Endothelial cell of umbilical vein (primary cell): ENCODE results near the gene FRMPD1. TPM values are rescaled to one million over a fixed set of nuclear protein-coding genes. Genes with fewer than 3 reads are reported as not detected.

Experiments used
- BruUV-seq: library from RNA; stranded (reverse); fragments of 400-500 nt; replicated peaks from 2 replicates; lab custom pipeline; 2021; lab: Mats Ljungman, UMichigan
- CTCF ChIA-PET: fragments of 300-600, 350-600 bp; sonication (Branson Sonifier 250); formaldehyde crosslinking; loops from one replicate; lab custom pipeline; 2021; ENCODE audit warnings: antibody characterized with exemption, inconsistent platforms; lab: Charles Lee
- POLR2A ChIA-PET: fragments of 300-600, 350-600 bp; sonication (Branson Sonifier 250); formaldehyde crosslinking; loops from one replicate; lab custom pipeline; 2021; ENCODE audit warnings: antibody characterized with exemption, inconsistent platforms; lab: Charles Lee
- DNase-seq: peaks from one replicate; pipeline ENCODE4 v3.0.0-alpha.2; 2011; ENCODE audit warnings: low read depth, low spot score
- FAIRE-seq: peaks from 2 replicates; lab custom pipeline; 2011; peaks lifted over from hg19 to GRCh38; lab: Jason Lieb, UNC
- H2AFZ ChIP-seq: 2 replicates; pipeline ENCODE4 v1.6.0; 2012; ENCODE audit warnings: low read depth, low read length, control low read depth, inconsistent platforms
- H3K27ac ChIP-seq: 2 replicates; pipeline ENCODE4 v1.5.1; 2011; ENCODE audit warnings: low read depth, mild to moderate bottlenecking, control low read depth, low read length, moderate library complexity; ENCODE audit not compliant: insufficient read depth
- H3K27me3 ChIP-seq, 2 experiments: 2 replicates each; pipeline versions ENCODE4 v1.6.0 to v1.6.1; 2011; ENCODE audit warnings: low read length in 2 of 2, mixed read lengths in 1 of 2; ENCODE audit not compliant: control insufficient read depth in 2 of 2, insufficient read depth in 2 of 2
- H3K36me3 ChIP-seq, 2 experiments: 2 replicates in 1 of 2; 3 replicates in 1 of 2; pipeline ENCODE4 v1.5.1; 2011; ENCODE audit warnings: low read length in 2 of 2, mild to moderate bottlenecking in 1 of 2, moderate library complexity in 1 of 2; ENCODE audit not compliant: control insufficient read depth in 2 of 2, insufficient read depth in 2 of 2; ENCODE audit errors: extremely low read depth in 1 of 2
- H3K4me1 ChIP-seq: 3 replicates; pipeline ENCODE4 v1.5.1; 2011; ENCODE audit warnings: mild to moderate bottlenecking, low read length; ENCODE audit not compliant: control insufficient read depth, insufficient read depth; ENCODE audit errors: extremely low read depth
- H3K4me2 ChIP-seq: 2 replicates; pipeline ENCODE4 v1.6.1; 2011; ENCODE audit warnings: low read length, control low read depth, mixed read lengths; ENCODE audit not compliant: insufficient read depth
- H3K4me3 ChIP-seq, 3 experiments: fragments of 200-600 bp in 1 of 3; sonication (generic), shearing (Covaris generic) in 1 of 3; replicated peaks in 1 of 3; 2 replicates each; pipeline ENCODE4 v1.5.1; 2011 to 2016; ENCODE audit warnings: control low read depth in 3 of 3, low read length in 3 of 3, mild to moderate bottlenecking in 2 of 3, inconsistent platforms in 1 of 3, low read depth in 1 of 3, moderate library complexity in 1 of 3; ENCODE audit not compliant: insufficient read depth in 1 of 3
- H3K79me2 ChIP-seq: 2 replicates; pipeline ENCODE4 v1.6.0; 2012; ENCODE audit warnings: low read length, inconsistent platforms; ENCODE audit not compliant: control insufficient read depth, insufficient read depth
- H3K9ac ChIP-seq: replicated peaks from 2 replicates; pipeline ENCODE3; 2011; ENCODE audit warnings: low read length, control low read depth; ENCODE audit not compliant: insufficient read depth; ENCODE audit errors: extremely low read depth
- H3K9me1 ChIP-seq: replicated peaks from 3 replicates; pipeline ENCODE4 v1.6.0; 2011; ENCODE audit warnings: mild to moderate bottlenecking, low read length; ENCODE audit not compliant: control insufficient read depth, insufficient read depth; ENCODE audit errors: extremely low read depth
- H3K9me3 ChIP-seq: replicated peaks from 2 replicates; pipeline ENCODE4 v1.5.1; 2012; ENCODE audit warnings: low read length, inconsistent platforms; ENCODE audit not compliant: control insufficient read depth, insufficient read depth
- H4K20me1 ChIP-seq: replicated peaks from 2 replicates; pipeline ENCODE3; 2011; ENCODE audit warnings: mild to moderate bottlenecking, low read length; ENCODE audit not compliant: control insufficient read depth, insufficient read depth; ENCODE audit errors: extremely low read depth
- EZH2 ChIP-seq: IDR thresholded peaks from 2 replicates; pipeline ENCODE4 v1.6.1; 2012; ENCODE audit warnings: borderline replicate concordance, low read depth, mild to moderate bottlenecking, moderate library complexity, low read length, inconsistent platforms; ENCODE audit not compliant: severe bottlenecking
- FOS ChIP-seq: IDR thresholded peaks from 2 replicates; pipeline ENCODE4 v1.6.1; 2011; ENCODE audit warnings: mild to moderate bottlenecking, low read length, moderate library complexity, borderline replicate concordance; ENCODE audit not compliant: insufficient read depth
- GATA2 ChIP-seq: IDR thresholded peaks from 2 replicates; pipeline ENCODE4 v1.7.0; 2011; ENCODE audit warnings: low read depth, mild to moderate bottlenecking, moderate library complexity, mixed read lengths, low read length; ENCODE audit not compliant: insufficient read length, insufficient read depth
- MYC ChIP-seq: IDR thresholded peaks from one replicate; pipeline ENCODE4 v1.6.1; 2011; ENCODE audit warnings: mild to moderate bottlenecking, low read depth, low read length
- POLR2A ChIP-seq: IDR thresholded peaks from 2 replicates; pipeline ENCODE4 v1.6.1; 2012; ENCODE audit warnings: low read depth, mild to moderate bottlenecking, control low read depth, low read length
- POLR2AphosphoS5 ChIP-seq: IDR thresholded peaks from 2 replicates; pipeline ENCODE4 v1.6.1; 2012; ENCODE audit warnings: low read depth, mild to moderate bottlenecking, control low read depth, low read length, moderate library complexity; ENCODE audit not compliant: insufficient read depth
- dilution Hi-C: fragments of 300-500 bp; cut with MboI; formaldehyde crosslinking; loops from one replicate; pipeline ENCODE4 v1.15.0; 2019; ENCODE audit warnings: low sequenced_read_pairs; ENCODE audit not compliant: extremely low pct_ligation_motif_present
- intact Hi-C: fragments of 100-400 bp; cut with micrococcal nuclease; formaldehyde crosslinking; loops from one replicate; pipeline ENCODE4 v1.10.0; 2022
- polyA plus RNA-seq, 4 experiments: library from polyadenylated mRNA; depleted of rRNA in 3 of 4; stranded (reverse) in 3 of 4; unstranded in 1 of 4; fragments of >200 nt; gene quantifications; 2 replicates each; pipeline versions ENCODE4 v1.2.1 to v1.2.3, GENCODE V29; 2011 to 2012; ENCODE audit warnings: missing spikeins in 1 of 4
- total RNA-seq: library from RNA; stranded (reverse); gene quantifications from 2 replicates; pipeline ENCODE4 v1.2.3, GENCODE V29; 2021
- TF ChIP-seq, protein P1 (sequence below), 2 donors: IDR thresholded peaks; 1 replicate in 1 of 2; 2 replicates in 1 of 2; pipeline ENCODE4 v1.5.1; 2011; ENCODE audit warnings: low read length in 2 of 2, mild to moderate bottlenecking in 2 of 2, moderate library complexity in 2 of 2, control low read depth in 1 of 2, inconsistent platforms in 1 of 2, low read depth in 1 of 2; ENCODE audit not compliant: insufficient read depth in 1 of 2; ENCODE audit errors: extremely low read depth in 1 of 2
- TF ChIP-seq, protein P2 (sequence below): IDR thresholded peaks from 2 replicates; pipeline ENCODE4 v1.6.1; 2011; ENCODE audit not compliant: insufficient read depth, insufficient read length

FRMPD1 gene
- total and polyA plus RNA-seq, 2 donors (not counting 3 experiments of a cell fraction or from before 2014, with no cell fraction given) = not detected

DNA sequence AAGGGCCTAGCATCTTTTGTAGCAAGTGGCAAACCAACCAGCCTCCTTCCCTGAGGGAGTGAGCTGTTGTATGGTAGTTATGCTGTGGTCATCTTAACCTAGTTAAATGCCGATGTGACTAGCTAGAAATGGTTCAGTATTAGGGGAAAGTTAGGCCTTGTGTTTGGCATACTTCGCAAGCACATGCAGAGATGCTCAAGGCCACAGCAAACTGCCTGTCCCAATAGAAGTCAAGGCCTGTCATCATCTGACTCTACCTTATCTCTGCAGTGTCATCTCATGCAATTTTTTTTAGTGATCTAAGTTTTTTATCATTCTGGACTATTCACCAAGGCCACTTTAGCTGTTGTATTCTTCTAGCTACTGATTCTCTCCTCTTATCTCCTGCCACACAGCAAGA is 139.3 kb downstream of the FRMPD1 start:
- no peaks in the 10 kb centered on the region for H3K36me3 ChIP-seq
- BruUV-seq = no TSS peak
- H3K4me3 ChIP-seq = no peak overlapping the region
- peaks cover 1% of the 10 kb centered on the region for H3K79me2 ChIP-seq
- no peaks in the 10 kb centered on the region for H3K9me3 ChIP-seq
- ChIA-PET POLR2A (no interaction called here), CTCF (interaction anchor here (0.6 kb wide), 1 partner anchor 49 kb away, joined by 3 read pairs; no protein-coding TSS in a partner anchor)
- no peak overlapping the region for H3K27ac ChIP-seq
- intact Hi-C loops = no loop called here
- H3K9ac ChIP-seq = no peak overlapping the region
- FAIRE-seq (no peak), DNase-seq (no peak)
- peaks cover 6% of the 10 kb centered on the region for H3K4me1 ChIP-seq
- no peaks in the 10 kb centered on the region for H3K9me1 ChIP-seq
- TF ChIP-seq FOS (no peak), POLR2AphosphoS5 (no peak), GATA2 (no peak)
- TF ChIP-seq, protein P1, sequence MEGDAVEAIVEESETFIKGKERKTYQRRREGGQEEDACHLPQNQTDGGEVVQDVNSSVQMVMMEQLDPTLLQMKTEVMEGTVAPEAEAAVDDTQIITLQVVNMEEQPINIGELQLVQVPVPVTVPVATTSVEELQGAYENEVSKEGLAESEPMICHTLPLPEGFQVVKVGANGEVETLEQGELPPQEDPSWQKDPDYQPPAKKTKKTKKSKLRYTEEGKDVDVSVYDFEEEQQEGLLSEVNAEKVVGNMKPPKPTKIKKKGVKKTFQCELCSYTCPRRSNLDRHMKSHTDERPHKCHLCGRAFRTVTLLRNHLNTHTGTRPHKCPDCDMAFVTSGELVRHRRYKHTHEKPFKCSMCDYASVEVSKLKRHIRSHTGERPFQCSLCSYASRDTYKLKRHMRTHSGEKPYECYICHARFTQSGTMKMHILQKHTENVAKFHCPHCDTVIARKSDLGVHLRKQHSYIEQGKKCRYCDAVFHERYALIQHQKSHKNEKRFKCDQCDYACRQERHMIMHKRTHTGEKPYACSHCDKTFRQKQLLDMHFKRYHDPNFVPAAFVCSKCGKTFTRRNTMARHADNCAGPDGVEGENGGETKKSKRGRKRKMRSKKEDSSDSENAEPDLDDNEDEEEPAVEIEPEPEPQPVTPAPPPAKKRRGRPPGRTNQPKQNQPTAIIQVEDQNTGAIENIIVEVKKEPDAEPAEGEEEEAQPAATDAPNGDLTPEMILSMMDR (IDR thresholded peaks at IDR 0.05; ENCODE audit: extremely low read depth in 1 of 2, insufficient read depth in 1 of 2, low read depth in 1 of 2, low read length in 2 of 2) = no peak
- no peak overlapping the region for H3K4me2 ChIP-seq
- H3K27me3 ChIP-seq = no peaks in the 10 kb centered on the region
- dilution Hi-C loops = no loop called here
- H2AFZ ChIP-seq = no peak overlapping the region
- no peaks in the 10 kb centered on the region for H4K20me1 ChIP-seq

DNA sequence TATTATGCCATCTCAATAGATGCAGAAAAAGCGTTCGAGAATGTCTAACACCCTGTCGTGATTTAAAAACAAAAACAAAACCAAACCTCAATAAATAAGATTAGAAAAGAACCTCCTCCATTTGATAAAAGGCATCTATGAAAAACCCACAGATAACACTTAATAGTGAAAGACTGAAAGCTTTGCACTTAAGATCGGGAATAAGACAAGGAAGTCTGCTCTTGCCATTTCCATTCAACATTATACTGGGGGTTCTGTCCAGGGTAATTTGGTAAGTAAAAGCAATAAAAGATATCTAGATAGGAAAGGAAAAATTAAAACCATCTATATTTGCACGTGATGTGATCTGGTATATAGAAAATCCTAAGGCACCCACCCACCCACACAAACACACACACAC is 141.4 kb downstream of the FRMPD1 start:
- dilution Hi-C loops = no loop called here
- FAIRE-seq (no peak), DNase-seq (no peak)
- no peak overlapping the region for H3K4me3 ChIP-seq
- H3K27me3 ChIP-seq = no peaks in the 10 kb centered on the region
- POLR2A ChIA-PET = no interaction called here
- no peaks in the 10 kb centered on the region for H3K9me3 ChIP-seq
- intact Hi-C loops = no loop called here
- no peak overlapping the region for H3K27ac ChIP-seq
- no peak for TF ChIP-seq EZH2
- no peak for TF ChIP-seq GATA2
- TF ChIP-seq, protein P2, sequence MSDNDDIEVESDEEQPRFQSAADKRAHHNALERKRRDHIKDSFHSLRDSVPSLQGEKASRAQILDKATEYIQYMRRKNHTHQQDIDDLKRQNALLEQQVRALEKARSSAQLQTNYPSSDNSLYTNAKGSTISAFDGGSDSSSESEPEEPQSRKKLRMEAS = no peak
- no peak for TF ChIP-seq POLR2A
- TF ChIP-seq MYC = no peak
- no peak overlapping the region for H2AFZ ChIP-seq
- no peaks in the 10 kb centered on the region for H3K9me1 ChIP-seq
- no peaks in the 10 kb centered on the region for H3K36me3 ChIP-seq
- CTCF ChIA-PET = no interaction called here
- BruUV-seq = no TSS peak
- H3K4me2 ChIP-seq = no peak overlapping the region
- no peaks in the 10 kb centered on the region for H3K79me2 ChIP-seq
- peaks cover 3% of the 10 kb centered on the region for H3K4me1 ChIP-seq
- no peaks in the 10 kb centered on the region for H4K20me1 ChIP-seq
- H3K9ac ChIP-seq = no peak overlapping the region
